HG03060 (cell line): ENCODE data around the gene INPP4A.

ENCODE experiments used
- ATAC-seq: cut with Tn5 transposase; IDR thresholded peaks from one replicate; pipeline ENCODE4 v1.9.1; 2021; ENCODE audit warnings: low read depth, moderate number of reproducible peaks; ENCODE audit not compliant: unreplicated experiment

Gene INPP4A

DNA sequence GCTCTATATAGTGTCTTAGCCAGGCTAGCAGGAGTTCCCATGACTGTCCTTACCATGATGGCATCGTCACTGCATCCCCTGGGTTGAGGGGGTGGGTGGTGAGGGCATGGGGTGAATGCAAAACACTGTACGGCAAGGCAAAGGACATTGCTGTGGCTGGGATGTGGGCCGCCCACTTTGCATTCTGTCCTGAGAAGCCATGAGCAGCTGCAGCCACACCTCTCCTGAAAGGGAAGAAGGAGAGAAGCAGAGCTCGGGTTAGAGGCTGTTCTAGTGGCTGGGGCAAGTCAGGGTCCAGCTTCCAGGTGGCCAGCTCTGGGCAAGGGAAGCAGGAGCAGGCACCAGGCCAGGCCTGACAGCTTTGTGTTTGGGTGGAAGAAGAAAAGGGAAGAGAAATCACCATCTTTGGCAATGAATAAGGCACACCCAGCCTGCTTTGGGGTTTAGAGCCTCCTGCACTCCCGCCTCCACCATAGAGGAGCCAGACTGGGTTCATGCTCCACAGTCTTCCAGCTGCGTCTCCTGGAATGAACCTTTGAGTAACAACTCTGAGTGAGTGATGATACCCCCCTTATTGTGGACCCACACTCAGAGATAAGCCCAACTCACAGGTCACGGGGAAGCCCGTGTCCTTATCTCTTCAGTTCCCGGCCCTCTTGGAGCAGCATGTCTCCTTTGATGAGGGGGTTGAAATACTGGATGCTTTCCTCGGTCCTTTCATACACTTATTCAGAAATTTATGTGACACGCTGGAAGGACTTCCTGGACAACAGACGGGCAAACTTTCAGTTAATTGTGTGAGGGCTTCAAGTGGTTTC is 63.4 kb downstream of the INPP4A start:
- no peak for ATAC-seq

DNA sequence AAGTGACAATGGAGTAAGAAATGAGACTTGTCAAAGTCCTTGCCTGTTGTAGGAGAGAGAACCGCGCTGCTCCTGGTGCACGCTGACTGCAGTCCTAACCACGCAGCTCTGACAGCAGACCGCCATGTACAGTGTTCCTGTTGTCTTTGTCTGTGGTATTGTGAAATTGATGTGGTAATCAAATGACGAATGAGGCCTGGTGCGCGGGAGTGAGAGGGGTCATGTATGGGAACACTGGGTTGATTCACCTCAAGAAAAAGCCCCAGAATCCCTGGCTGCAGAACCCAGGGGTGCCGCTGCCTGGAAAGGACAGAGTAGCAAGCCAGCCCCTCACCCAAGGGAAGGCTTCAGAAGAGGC is 64.0 kb downstream of the INPP4A start:
- no peak for ATAC-seq

DNA sequence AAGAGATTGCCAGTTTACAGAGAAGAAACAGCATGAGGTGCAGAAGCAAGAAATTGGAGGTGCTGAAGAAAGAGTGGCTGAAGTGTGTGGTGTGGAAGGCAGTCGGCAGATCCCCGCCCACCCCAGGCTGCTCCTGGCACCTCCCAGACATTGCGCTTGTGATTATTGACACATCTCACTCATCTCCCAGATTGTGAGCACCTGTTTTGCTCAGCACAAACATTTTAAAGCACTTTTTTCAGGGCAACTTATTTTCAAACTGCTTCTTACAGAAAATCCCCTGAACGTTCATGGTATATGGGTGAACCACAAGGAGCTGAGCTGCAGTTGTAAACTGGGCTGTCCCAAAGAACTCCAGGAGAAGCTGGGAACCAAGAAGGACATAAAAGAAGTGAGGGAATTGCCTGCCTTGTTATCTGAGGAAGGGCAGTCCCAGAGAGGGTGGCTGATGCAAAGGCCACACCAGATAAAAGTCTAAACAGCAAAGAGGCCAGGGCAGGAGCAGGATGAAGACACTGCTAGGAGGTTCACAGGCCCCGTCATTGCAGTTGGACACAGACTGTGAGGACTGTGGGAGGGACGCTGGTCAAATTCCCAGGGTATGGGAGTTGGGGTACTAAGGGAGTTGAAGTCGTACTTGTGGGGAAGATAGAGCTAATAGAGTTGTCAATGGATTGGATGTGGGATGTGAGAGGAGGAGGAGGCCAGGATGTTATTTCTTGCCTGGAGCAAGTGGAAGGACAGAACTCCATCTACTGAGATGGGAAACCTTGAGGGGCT is 65.1 kb downstream of the INPP4A start:
- no peak for ATAC-seq

DNA sequence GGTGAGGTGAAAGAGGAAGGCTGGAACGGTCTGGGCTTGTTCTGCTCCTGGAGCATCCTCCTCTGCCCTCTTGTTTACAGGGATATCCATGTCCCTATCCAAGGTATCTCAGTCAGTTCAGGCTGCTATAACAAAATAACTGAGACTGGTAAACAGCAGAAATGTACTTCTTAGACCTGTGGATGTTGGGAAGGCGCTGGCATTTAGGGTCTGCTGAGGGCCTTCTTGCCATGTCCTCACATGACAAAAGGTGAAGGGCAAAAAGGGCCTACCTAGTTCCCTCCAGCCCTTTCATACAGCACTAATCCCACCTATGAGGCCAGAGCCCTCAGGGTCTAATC is 65.6 kb downstream of the INPP4A start:
- ATAC-seq: no peak

DNA sequence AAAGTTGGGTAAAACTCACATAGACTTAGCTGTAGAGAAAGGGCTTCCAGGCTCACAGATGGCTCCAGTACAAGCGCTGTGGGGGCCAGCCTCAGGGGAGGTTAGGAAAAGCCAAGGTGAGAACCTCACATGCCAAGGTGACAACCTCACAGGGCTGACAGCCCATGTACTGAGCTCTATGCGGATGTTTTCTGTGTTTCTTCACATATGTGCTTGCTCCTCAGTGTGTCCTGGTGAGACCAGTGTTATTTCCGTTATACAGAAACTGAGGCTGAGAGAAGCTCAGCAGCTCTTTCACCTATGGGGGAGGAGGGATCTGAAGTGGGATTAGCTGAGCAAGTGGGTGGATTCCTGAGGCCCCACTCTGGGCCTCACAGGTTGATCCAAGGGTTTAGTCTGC is 67.3 kb downstream of the INPP4A start:
- no peak for ATAC-seq

DNA sequence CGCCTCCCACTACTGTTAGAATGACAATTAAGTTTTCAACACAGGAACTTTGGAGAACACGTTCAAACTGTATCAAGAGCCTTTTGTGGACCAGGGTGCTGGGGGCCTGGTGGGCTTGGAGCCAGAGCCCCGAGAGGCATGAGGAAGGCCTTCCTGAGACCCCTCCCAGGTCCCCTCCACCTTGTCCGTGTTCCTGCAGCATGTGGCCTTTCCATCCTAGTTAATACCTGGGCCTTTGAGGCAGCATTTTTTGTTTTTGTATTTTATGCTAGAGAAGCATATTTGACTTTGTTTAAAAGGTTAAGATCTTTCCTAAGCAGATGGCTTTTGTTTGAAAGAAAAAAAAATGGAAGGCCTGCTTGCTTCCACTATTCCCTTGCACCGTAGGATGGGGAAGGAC is 68.0 kb downstream of the INPP4A start:
- no peak for ATAC-seq

DNA sequence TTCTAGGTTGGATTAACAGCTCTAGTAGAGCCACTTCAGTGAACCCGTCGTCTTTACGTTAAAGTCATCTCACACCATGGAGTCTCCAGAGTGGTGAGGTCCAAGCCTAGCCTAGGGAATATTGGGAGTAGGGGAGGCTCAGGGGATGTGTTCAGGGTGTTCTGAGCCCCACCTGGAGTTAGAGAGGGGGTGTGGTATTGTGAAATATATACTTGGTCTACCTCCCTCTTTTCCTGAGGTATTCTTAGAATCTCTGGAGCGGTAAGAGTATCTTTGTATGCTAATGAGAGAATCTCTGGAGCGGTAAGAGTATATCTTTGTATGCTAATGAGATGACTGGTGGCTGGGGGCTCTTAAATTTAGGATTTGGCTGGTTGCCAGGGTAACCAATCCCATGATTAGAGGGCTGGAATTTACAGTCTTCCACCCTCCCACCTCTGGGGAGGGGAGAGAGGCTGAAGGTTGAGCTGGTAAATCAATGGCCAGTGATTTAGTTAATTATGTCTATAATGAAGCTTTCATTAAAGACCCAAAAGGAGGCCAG is 69.5 kb downstream of the INPP4A start:
- no peak for ATAC-seq

DNA sequence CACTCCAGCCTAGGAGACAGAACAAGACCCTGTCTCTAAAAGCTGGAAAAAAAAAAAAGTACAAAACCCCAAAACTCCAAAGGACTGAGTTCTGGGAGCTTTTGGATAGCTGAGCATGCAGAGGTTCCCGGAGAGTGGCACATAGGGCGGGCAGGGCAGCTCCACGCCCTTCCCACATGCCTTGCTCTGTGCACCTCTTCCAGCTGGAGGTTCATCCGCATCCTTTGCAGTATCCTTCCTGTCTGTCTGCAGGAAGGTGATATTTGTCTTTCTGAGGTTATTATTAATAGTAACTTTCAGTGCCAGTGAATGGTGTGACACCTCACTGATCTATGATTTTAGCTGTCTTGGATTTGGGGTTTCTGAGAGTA is 70.2 kb downstream of the INPP4A start:
- ATAC-seq: no peak

DNA sequence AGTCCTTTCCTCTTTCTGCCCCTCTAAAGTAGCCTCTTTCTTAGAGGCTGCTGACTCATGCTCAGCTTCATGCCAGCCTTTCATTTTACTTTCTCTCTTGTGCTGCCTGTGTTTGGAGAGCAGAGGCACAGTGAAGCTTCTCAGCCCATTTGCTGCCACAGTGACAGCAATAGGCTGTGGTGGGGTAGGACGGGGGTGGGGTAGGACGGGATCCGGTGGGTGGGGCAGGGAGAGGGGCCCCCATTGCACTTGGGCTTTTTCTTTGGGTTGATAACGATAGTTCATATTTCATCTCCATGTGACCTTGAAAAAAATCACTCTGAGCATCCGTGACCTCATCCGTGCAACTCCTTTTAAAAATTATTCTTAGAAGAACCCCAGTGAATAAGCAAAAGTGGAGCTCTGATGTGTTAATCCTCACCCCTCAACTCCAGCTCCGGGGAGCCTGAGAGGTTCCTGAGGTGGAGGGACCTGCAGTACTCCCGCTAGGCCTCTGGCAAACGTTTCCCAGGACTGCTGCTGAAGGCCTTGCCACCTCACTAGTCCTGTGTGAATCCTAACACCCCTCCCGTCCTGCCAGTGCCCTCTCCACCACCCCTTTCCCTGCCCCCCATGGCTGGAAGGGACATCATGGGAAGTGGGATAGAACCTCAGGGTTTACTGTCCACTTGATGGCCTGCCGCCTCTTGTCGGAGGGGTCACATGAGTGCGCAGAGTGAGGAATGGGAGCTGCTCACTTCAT is 70.8 kb downstream of the INPP4A start:
- ATAC-seq: no peak

DNA sequence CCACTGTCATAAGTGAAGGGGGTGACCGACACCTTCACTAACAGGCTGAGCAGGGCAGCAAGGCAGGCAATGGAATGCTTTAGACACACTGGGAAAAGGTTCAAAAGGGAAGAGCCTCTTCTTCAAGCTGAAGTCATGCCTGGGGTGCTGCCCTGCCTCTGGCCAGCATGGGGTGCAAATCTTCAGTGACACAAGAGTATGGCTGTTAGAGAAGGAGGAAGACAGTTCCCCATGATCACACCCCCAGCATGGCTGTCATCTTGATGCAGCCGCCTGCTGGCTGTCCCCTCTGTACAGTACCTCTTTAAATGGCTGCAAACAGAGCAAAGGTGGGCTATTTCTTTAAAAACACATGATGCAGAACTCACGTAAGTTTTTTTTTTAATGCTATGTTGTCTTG is 71.9 kb downstream of the INPP4A start:
- no peak for ATAC-seq

DNA sequence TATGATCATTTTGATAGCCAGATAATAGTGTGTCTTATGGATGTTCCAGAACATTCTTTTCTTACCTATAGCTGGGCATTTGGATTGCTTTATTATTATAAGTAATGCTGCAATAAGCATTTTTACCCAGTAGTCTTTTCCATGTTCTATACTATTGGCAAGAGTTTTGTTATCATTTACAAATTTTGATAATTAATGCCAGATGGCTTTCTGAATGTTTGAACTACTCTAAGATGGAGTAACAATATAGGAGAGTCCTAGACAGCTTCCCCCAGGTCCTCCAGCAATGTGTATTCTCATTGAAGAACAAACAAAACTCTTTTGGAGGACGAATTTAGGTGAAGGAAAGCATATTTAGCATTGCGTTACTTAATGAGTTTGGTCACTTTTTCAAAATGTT is 73.0 kb downstream of the INPP4A start:
- ATAC-seq: no peak

DNA sequence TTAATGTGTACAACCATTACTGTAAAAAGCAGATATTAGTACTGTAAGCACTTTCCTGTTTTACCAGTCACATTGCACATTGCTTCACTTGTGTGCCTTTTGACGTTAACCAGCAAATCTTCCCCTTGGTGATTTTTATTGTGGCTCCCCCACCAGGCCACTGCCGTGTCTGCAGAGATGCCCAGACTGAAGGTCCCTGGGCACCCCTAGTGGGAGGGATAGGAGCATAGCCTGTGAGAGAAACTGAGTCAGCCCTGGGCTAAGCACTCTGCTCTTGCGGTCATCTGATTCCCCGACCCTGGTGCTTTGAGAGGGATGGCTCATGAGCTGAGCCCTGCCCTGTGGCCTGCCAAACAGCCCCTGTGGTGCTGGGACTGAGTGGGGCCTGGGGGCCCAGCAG is 73.4 kb downstream of the INPP4A start:
- no peak for ATAC-seq

DNA sequence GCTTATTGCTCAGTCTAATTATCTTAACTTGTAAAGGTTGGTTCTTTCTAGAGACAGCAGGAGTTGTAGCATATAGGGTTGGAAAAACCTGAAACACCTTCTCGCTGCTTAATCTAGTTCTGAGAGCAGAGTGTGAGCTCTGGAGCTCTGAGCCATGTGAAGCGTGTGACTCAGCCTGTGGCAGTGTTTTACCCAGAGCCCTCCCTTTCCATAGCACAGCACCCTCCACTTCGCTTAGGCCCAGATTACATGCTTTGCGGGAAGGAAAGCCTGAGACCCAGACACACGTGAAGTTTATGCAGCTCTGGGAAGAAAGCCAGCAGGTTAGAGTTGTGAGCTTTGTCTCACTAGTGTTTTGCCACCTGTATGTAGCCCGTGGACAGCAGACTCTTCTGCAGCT is 74.5 kb downstream of the INPP4A start:
- no peak for ATAC-seq

DNA sequence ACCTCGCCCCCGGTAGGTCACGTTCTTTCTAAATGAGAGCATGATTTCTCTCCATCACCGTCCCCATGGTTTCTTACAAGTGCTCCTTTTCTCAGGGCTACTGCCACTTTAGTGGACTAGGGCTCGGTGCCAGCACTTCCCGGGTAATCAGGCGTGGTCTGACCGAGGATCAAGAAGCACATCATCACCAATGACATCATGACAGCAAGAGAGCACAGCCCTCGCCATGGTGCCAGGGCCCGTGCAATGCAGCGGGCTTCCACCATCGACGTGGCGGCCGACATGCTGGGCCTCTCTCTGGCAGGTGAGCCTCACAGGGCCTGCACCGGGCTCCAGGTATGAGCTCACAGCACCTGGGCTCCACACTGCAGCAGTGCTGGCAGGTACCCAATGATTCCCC is 75.2 kb downstream of the INPP4A start:
- ATAC-seq: no peak

DNA sequence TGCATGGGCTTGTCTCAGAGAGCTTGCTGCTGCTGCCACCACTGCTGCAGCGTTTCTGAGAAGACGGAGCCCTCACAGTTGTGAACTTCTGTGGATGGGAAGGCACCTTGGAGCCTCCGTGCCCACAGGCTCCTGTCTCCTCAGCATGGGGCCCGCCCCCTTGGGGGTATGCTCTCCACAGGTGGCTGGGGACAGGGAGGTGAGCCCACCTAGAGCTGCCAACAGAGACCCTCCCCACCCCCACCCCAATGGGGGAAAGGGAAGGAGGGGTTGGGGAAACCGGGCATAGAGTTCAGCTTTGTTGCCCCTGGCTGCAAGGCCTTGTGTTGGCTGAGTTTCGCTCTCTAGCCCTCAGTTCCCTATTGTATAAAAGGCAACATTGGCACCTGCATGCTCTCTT is 76.1 kb downstream of the INPP4A start:
- no peak for ATAC-seq

DNA sequence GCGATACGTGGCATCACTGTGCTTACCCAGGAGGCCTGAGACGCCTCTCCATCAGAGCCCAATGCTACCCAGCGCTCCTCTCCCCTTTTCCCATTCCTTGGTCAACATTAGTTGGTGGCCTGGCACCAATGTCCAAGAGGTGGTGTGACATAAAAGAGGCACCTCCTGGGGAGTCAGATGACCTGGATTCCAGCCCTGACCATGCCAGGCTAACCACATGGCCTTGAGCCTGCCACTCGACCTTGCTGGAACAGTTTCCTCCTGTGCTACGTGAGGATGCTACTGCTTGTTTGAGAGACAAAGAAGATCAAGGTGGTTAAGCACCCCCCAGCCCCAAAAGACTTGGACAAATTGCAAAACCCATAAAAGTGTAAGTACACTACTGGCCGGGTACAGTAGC is 76.6 kb downstream of the INPP4A start:
- ATAC-seq: no peak

DNA sequence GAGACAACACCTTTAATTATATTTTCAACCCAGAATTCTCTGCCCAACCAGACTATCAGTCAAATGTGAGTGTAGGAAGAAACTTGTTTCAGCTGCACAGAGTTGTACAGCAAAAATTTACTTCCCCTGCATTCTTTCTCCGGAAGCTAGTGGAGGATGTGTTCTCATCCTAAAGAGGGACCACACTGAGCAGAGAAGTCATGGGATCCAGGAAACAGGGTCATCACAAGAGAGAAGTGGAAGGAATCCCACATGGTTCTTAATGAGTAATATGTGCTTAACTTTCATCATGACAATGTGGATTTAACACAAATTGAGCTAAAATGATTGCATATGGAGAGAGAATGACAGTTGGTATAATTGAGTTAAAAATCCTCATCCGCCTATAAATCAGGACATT is 78.2 kb downstream of the INPP4A start:
- no peak for ATAC-seq

DNA sequence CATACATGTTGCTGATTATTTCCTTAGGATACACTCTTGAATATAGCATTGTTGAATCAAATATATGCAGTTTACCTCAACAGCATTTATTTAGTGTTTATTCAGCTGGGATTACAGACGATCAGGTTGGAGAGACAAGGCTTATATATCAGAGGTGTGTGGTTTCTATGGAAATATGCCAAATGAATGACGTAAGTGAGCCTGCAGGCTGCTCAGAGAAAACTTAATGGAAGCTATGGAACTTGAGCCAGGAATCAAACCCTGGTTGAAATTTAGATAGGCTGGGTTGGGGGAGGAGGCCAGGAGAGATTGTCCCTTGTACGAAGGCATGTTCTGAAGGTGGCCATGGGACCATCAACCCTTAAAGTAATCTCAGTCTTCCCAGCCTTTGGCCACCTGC is 79.5 kb downstream of the INPP4A start:
- no peak for ATAC-seq

DNA sequence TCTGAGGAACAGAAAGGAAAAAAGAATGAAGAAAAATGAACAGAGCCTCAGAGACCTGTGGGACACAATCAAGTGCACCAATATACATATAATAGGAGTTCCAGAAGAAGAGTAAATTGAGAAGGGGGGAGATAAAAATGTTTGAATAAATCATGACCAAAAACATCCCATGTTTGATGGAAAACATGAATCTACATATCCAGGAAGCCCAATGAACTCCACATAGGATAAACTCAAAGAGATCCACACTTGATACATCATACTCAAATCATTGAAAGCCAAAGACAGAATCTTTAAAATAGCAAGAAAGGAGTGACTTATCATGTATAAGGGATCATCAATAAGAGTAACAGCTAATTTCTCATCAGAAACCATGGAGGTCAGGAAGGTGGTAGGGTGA is 83.7 kb downstream of the INPP4A start:
- no peak for ATAC-seq

DNA sequence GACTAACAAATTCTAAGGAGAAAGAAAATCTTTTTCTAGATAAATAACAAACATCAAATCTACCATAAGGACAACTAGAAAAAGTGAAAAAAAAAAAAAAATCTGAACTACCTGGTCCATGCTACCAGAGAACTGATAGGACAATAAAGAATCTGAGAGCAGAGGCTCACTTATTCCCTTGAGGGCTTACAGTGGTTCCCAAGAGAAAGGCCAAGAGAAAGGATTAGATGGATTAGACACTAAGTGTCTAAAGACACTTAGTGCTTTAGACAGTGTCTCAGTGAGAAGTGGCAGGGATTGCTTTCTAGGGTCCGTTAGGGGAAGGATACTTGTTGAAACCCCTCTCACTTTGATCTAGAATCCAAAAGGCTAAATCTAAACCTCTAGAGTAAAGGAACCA is 85.5 kb downstream of the INPP4A start:
- ATAC-seq: no peak

DNA sequence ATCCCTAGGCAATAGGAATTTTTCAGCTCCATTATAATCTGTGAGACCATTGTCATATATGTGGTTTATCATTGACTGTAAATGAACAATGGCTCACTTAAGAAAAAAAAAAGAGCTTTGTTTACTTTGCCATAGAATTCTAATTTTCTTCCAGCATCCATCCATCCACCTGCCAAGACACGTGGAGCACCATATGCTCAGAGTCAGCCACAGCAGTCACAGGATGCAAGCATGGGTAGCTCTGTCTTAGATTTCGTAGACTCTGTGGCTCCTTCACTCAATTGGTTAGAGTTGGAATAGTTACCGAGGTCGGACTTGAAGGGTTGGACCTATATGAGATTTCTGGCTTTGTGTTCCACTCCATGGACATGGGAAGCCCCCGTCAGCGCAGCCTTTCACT is 88.1 kb downstream of the INPP4A start:
- ATAC-seq: no peak
